HG03460 (cell line): ENCODE measurements around the gene EPB41L3.

Source experiments
- ATAC-seq: cut with Tn5 transposase; IDR thresholded peaks from one replicate; pipeline ENCODE4 v1.9.1; 2021; ENCODE audit not compliant: unreplicated experiment

EPB41L3 gene

DNA sequence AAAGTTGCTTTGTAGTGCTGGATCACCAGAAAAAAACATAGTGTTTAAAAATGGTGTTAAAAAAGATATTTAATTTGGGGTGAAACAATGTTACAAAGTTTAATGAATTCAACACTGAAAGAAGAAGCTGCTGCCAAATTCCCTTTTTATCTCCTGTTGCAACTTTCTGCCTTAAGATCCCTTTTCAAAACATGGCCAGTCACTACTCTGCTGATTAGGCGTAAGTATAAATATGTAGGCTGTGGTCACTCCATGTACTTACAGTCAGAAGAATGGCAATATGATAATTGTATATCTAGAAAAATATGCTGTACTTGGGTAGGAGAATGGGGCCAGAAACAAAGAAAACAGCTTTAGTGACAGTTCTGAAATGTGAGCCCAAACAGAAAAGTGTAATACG is 124.8 kb downstream of the EPB41L3 start:
- ATAC-seq = no peak

- ATAC-seq = no peak
Measured at GRCh38 chr18:5417342-5417741, 126.5 kb downstream of the EPB41L3 start.

DNA sequence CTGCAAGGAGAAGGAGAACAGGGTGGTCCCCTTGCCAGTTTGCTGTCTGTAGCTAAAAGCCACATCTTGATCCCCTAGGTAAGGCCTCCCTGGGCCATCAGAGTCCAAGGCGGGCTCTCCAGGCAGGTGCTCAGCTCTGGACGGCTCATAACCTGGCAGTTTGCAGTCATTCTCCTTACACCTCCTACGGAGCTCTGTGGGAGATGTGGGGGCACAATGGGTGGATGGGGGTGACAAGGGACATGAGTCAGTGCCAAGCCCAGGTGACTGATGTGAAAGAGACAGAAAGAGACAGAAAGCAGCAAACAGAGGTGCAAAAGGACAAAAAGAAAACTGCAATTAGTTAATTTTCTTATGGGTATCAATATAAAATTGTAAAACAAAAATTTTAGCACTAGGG is 127.7 kb downstream of the EPB41L3 start:
- ATAC-seq = no peak

DNA sequence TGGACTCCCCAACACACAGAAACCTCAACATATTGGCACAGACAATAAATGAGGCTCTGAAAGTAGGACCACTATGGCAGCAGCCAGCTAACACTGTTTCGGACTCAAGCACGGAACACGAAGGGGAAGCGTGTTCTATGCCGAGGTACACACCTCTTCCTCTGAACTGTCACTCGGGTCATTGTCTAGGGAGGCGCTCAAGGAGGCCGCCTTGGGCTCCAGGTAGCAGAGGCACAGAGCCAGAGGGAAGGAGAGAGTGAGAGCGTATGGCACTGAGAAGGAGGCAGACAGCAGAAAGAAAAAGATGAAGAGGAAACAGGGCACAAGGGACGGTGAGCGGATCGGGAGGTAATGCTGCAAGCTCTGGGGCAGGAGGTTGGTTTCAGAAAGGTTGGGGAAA is 128.1 kb downstream of the EPB41L3 start:
- ATAC-seq = no peak

DNA sequence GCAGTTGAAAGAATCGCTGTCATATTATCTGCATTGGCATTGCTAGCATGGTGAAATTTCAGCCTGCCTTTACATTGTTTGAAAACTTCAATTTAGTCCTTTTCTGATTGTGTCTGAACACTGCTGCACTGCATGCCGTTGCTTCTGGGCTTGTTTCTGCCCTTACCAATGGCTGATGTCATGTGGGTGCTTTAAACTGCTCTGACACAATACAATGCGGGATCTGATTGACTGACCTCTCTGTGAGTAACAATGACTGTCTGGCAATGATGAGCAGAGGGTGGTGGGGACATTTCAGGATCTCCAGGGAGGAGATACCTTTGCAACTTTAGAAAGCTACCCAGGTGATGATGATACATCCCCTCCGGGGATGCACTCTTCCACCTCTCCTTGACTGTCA is 128.8 kb downstream of the EPB41L3 start:
- no peak for ATAC-seq

DNA sequence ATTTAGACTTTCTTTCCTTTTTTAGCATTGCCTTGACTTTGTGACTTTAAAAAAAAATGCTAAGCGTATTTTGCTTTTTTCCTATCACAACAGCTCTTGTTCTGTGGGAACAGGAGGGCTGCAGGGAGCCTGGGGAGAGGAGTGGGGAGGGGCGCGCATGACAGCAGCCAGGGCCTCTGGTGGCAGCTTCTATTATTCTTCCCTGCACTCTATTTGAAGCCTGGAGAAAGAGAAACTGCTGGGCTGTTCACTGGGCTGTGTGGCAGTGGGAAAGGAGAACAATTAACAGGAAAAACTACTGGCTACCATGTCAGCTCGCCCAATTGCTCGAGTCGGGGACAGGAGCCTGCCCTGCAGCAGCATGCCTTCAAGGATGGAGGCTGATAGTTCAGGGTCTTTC is 129.3 kb downstream of the EPB41L3 start:
- no peak for ATAC-seq

DNA sequence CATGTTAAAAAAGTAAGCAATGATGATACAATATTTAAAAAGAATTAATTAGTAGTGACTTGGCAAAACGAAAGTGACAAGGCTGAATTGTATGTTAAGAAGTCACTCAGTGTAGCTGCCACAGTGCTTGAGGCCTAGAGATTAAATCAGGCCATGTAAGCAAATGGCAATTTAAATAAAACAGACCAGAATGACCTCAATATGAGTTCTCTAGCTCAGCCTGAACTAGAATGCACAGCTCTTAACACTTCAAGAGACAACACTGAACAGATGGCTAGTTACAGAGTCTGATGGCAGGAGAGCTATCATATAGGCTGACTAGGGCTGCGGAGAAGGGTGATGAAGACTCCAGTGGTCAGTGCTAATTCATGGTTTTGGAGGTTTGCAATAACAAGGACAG is 130.3 kb downstream of the EPB41L3 start:
- ATAC-seq = no peak

DNA sequence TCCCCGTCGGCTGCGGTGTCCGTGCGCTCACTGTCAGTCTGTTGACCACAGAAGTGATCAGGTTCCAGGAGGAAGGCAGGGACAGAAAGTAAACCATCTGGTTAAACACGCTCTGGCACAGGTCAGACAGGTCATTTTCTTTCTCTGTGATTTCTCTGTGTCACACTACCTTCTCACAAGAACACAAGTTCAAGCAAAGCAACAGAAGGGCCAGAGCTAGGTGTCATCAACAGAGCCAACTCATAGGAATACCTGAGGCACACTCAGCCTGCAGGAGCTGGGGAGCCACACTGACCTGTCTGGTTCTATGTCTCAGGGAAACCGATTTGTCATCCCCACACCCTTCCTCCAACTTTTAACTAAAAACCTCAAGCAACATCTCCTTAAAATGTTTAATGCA is 133.2 kb downstream of the EPB41L3 start:
- no peak for ATAC-seq

- no peak for ATAC-seq
Measured at GRCh38 chr18:5398269-5398668, 145.5 kb downstream of the EPB41L3 start.

DNA sequence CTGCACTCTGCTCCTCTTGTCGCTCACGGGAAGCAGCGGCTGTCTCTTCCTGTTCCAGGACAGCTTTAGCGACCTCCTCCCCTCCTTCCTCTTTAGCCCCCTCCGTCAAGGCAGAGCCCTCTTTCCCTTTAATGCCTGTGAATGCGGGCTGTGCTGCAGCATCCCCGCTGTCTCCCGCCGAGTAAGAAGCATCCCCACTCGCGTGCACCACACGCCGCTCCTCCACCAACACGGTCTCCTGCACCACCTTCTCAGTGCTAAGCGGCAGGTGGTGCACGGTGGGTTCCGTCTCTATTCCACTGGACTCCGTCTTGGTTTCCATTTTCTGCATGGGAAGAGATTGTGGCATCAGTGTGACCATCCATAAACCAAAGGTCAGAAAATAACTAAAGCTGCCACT is 146.7 kb downstream of the EPB41L3 start:
- no peak for ATAC-seq

- ATAC-seq = no peak
Measured at GRCh38 chr18:5395860-5396448, 147.8 kb downstream of the EPB41L3 start.

- ATAC-seq = no peak
Measured at GRCh38 chr18:5393779-5394178, 150.0 kb downstream of the EPB41L3 start.

DNA sequence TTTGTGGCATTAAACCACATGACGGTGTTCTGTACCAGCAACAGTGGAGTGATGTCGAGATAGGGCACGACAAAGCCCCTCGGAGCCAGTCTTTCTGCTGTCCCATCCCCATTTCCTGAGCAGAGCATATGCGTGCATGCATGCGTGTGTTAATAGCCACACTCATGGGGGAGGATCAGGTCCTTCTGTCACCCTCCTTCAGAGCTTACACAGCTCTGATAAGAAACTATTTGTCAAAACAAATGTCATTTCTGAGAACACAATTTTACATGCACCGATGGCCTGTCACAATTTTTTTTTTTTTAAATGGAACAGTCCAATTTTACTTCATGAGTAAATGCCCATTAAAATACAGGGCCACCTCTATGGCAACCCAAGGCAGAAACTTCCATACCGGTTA is 152.4 kb downstream of the EPB41L3 start:
- no peak for ATAC-seq

DNA sequence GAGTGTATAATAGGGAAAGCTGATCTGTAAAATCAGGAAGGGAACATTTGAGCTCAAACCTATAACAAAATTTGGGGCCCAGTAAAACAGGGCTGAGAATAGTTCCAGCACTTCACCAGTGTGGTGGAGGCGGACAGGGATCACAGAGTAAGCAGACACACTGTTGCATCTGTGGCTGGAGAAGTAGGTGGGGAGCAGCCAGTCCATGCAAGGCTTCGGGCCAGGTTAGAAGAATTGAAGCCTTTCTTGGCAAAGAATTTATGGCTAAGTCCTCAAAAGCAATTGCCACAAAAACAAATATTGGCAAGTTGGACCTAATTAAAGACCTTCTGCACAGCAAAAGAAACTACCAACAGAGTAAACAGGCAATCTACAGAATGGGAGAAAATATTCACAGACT is 154.4 kb downstream of the EPB41L3 start:
- ATAC-seq = no peak

GRCh38 chr18:5388896-5389295 is 154.9 kb downstream of the EPB41L3 start:
- ATAC-seq = no peak

DNA sequence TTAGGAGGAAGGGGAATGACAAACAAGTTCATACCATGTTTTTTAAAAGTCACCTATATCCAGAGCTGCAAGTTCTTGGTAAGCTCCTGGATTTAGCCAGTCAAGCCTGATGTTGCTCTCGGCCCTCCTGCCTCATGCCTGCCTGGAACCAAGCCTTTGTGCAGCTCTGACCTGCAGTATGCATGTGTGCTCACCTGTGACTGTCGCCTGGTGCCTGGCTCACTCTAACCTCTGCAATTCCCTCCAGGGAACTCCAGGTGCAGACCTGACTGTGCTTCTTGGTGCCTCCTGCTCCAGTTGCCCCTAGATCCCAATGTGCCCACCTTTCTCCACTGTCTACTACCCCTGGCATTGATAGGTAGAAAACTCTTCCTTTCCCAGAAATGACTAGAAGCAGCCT is 163.2 kb downstream of the EPB41L3 start:
- ATAC-seq = no peak

DNA sequence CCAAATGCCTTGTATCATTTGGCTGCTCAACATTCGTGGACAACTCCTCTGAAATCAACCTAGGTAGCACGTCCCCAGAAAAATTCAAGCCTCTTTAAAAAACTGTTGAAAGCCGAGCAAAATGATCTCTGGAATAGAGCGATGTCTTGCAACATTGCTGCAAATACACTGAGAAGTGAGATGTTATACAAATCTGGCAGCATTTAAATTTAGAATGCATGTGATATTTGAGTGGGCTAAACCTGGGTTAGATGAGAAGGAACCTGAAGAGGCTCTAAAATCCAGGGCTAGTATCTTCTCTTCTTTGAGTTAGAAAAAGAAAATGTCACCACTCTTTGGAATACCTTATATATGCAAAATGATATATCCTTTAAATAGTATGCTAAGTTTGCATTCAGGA is 166.8 kb downstream of the EPB41L3 start:
- no peak for ATAC-seq

- no peak for ATAC-seq
Measured at GRCh38 chr18:5370332-5370731, 173.5 kb downstream of the EPB41L3 start.

DNA sequence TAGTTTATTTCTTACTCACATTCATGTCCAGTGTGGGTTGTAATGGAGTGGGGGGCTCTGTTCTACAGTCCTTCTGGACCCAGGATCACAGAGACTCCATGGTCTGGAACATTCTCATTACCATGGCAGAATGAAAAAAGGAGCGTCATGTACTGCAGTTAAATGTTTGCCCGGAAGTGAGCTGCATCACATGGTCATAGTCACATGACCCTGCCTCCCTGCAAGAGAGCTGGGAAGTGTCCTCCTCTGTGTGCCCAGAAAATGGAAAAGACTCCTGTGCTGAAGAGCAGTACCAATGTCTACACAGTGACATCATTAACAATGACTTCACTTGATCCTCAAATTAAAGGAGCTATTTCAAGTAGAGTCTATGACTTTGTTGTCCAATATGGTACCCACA is 174.3 kb downstream of the EPB41L3 start:
- no peak for ATAC-seq

DNA sequence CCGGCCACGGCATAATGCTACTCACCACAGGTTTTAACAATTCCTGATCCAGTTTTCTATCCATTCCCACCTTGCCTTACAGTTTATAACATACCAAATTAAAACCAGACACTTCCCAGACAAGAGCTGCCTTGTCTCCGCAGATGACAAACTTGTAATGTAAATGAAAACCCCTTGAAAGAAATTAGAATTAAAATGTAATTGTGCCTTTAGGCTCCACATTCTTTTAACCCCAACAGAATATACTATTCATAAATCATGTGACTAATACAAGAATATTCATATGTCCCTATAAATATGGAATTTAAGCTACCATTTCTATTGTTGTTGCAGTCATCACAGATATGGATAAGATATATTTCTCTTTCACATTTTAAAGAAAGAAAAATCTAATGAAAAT is 178.4 kb downstream of the EPB41L3 start:
- ATAC-seq = no peak

GRCh38 chr18:5350636-5351035 is 193.2 kb downstream of the EPB41L3 start:
- ATAC-seq = no peak
